Frontal cortex (tissue), 4 donors: ENCODE results near the gene DTHD1. TPM values are rescaled to one million over a fixed set of nuclear protein-coding genes. Genes with fewer than 3 reads are reported as not detected.

Experiments
- DNase-seq, 2 donors: peaks; one replicate each; pipeline ENCODE4 v3.0.0; 2012; ENCODE audit warnings: low spot score in 2 of 2
- FAIRE-seq: peaks from 2 replicates; lab custom pipeline; 2012; peaks lifted over from hg19 to GRCh38; lab: Jason Lieb, UNC
- total RNA-seq: library from RNA; depleted of rRNA; stranded (reverse); fragments of >200 nt; gene quantifications from one replicate; pipeline ENCODE4 v1.2.3, GENCODE V29; 2014
- donor health status: control.
- donor health status: control.
- donor health status: control.

The DTHD1 gene
- total RNA-seq, 1 donor from 2014 or later: under 0.01 TPM

DNA sequence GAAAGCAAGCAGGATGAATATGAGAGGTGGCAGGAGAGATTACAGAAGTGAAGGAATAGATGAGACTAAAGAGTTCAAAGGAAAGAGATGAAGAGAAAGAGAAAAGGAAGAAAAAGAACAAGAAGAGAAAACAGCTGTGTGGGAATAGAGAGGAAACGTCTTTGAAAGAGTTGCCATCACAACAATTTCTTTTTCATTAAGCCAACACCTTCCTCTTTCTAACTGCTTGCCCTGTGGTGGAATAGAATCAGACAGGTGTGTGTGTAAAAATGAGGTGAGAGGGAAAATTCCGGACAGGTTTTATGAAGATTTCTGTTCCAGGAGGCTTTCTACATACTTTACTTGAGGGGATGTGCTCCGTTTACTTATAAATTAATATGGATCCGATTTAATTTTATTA, 28.8 kb downstream of the DTHD1 start:
- DNase-seq (no peak), FAIRE-seq (no peak)

DNA sequence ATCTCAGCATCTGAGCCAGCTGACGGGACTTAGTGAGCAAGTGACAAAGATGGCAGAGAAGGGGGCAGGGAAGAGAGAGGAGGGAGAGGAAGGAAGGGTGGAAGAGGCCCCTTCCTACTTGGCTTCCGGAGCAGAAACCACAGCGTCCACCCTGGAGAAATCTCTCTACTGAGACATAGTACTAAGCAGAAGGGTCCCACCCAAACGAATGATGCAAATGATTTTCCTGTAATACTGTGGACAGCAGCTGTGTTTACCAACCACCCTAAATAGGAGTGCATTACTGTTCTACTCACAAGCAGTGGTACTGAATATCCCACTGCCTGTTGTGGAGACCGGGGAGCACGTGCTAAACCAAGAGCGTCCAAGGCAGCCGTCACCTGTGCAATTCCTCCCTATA, 29.4 kb downstream of the DTHD1 start:
- FAIRE-seq (no peak), DNase-seq (no peak)

DNA sequence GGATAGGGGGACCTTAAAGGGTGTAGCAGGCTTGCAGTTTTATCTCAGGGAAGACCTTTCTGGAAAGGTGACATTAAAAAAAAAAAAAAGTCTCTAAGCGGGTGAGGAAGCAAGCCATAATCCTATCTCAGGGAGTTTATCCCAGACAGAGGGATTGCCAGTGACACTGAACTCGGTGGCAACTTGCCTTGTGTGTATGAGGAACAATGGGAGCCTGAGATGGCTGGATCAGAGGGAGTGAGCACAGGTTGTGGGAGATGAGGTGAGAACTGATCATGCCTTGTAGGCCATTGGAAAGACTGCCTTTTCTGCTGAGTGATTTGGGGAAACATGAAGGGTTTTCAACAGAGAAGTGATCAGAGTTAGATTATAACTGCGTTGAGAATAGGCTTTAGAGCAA, 31.1 kb downstream of the DTHD1 start:
- FAIRE-seq (no peak), DNase-seq (no peak)

DNA sequence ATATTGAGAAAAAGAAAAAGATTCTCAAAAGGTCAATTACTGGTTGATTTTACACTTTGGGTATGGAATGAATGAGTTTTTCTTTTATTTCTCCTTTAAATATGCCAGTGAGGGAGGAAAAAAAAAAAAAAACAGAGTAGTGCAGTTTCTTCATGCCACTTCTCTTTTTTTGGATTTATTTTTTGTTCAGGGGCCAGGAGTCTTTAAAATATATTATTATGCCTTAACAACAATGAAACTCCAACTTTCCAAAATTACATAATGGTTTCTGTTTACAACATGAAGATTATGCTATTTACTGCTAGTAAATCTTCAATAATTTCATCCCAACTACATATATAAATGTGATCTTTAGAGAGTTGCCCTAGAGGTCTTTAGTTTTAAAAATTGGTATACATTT, 31.9 kb downstream of the DTHD1 start:
- DNase-seq (no peak), FAIRE-seq (no peak)

DNA sequence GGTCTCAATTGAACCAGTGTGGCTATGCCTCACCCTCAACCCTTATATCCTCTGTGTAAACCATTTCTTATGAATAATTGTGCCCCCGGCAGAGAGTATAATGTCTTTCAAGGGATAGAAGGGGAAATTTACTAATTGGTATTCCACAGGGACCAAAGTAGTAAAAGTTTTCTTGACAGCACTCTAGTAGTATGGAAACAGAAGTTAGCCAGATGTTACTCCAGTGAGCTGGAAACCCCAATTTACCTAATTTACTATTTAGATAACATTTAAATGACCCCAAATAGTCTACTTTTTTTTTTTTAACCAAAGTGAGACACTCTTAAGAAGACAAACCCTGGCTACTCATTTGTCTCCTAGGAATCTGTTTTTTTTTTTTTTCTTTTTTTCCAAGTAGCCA, 32.3 kb downstream of the DTHD1 start:
- DNase-seq (no peak), FAIRE-seq (no peak)

DNA sequence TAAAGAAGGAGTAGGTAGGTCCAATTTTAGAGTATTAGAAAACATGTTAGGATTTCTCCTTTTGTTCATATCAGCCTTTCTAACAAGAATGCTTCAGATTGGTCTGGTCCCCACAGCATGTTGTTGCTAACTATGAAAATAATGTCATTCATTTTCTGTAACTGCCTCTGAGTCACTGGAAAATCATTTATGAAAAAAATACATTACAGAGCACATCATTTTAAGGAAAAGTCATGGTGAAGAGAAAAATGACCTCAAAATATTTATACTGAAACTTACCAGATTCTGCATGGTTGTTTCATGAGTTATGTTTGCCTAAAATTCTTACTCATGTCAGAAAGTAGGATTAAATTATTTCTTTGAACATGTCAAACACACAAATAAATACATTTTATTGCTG, 35.2 kb downstream of the DTHD1 start:
- DNase-seq (no peak), FAIRE-seq (no peak)

DNA sequence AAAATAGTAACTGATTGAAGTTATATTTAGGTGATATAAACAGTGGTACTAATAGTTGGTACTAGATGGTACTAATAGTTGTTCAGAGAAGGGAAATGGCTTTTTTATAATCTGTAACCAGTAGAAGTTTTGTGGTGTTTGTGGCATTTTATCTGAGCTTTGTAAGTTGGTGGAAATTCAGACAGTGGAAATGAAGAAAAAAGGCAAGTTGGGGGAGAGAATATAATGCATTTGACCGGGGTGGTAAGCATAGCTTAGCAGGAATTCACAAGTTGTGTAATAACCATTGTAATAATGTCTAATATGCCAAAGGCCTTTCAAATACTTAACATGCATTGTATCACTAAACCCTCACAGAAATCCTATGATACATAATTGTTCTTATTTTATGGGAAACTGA, 36.3 kb downstream of the DTHD1 start:
- DNase-seq (no peak), FAIRE-seq (no peak)

DNA sequence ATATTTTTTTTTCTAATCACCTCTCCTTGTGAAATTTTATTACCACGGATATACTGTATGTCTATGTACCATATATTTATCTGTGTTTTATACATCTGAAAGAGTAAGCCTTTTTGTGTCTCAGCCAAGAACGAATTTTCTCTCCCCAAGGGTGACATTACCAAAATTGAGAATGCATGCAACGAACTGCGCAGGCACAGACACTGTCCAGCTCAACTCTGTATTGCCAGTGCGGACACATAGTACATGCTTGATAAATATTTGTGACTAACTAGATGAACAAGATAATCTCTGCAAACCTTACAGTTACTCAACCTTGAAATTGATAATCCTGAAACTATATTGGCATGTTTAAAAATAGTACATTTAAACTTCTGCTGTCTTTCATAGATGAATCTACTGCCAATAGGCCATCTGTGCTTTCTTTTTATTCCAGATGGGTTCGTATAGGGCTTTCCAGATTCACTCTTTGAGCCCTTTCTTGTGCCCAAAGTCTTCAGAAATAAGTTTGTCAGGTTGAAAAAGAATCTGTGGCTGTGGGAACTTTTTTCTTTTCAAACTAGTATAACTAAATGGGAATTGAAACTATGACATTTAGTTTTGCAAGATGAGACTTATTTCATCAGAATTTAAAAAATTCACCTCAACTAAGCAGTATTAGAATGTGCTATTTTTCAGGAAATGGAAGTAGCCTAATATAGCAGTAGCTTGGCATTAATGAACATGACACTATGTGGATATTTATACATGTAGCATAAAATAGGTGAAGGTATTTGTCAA, 38.9 kb downstream of the DTHD1 start:
- FAIRE-seq (no peak), DNase-seq (no peak)

DNA sequence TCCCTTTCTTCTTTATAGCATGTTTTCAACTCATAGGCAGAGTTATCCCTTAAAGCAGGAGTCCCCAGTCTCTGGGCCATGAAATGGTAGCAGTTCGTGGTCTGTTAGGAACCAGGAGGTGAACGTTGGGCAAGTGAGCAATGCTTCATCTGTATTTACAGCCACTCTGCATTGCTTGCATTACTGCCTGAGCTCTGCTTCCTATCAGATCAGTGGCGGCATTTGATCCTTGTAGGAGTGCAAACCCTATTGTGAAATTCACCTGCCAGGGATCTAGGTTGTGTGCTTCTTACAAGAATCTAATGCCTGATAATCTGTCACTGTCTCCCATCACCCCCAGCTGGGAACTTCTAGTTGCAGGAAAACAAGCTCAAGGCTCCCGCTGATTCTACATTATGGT, 39.8 kb downstream of the DTHD1 start:
- FAIRE-seq (no peak), DNase-seq (no peak)

DNA sequence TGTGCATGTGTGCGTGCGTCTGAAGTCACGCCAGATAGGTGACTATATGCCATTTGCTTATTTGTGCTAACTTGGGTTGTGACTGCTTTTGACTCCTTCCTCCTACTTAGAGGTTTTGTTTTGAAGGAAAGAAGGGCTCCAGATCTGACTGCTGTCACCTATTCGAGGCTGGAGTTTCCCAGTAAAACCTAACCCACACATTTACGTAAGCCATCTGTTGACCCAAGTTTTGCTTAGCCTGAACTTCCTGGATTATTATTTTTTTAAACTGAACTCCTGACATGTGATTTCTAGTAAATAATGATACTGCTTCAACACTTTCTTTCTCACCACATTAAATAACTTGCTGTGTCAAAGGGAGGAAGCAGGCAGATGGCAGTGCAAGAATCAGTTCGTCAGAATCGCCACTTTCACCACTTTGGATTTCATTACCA, 41.5 kb downstream of the DTHD1 start:
- no peak for FAIRE-seq

DNA sequence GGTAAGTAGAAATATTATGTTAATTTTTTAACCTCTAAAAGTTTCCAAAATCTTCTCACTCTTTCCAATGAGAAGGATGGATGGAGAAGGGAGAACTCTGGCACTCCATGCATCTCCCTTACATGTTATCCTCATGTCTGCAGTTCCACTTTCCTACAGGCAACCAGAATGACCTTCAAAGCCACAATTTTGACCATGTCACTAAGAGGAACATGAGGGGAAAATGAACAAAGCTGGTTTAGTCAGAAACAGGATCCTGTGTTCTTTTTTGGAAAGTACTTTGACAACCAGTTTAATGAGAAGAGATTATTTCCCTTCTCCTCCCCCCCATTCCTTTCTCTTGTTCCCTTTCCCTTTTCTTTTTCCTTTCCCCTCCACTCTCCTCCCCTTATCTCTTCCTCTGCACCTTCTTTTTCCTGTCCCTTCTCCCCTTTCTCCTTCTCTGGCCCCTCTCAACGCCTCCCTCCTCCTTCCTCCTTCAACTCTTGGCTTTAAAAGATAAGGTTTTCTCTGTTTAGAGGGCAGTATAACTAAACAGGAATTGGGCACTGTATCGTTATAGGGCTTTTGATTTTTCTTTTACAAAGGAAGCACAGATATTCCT, 42.5 kb downstream of the DTHD1 start:
- no peak for DNase-seq
- FAIRE-seq: no peak

More for the DNA sequence above, 41.5 kb downstream of the DTHD1 start:
- no peak for DNase-seq

DNA sequence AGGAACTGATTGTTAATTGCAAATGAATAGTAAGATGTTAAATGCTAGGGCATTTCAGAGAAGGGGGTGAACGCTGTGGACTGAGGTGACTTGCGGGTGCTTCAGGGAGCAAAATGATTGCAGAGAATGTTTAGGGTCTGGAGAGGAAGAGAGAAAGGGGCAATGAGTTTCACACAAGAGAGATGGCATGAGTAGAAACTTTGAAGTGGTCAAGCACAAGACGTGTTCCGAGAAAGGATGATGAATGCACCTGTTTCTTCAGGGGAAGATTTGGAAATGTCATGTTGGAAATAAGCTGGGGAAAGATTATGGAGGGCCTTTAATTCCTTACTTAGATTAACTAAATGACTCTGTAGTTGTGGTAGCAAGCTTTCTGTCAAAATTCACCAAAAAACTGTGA, 43.4 kb downstream of the DTHD1 start:
- DNase-seq (no peak), FAIRE-seq (no peak)

DNA sequence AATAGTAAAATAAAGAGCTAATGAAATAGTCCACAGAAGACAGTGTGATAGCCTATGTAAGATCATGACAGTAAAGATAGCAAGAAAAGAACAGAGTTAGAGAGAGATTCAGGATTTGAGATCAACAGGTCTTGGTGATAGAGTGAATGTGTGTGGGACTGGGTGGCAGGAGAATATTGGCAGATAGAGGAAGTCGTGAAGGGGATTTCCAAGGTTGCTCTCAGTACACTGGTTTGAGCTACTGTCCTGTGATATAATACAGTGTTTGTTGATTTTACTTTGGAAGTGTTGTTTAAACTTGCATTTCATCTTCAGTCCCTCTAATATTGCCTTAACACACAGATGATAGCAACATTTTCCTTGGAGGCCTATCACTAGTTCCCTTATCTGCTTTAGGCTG, 44.1 kb downstream of the DTHD1 start:
- DNase-seq (no peak), FAIRE-seq (no peak)

DNA sequence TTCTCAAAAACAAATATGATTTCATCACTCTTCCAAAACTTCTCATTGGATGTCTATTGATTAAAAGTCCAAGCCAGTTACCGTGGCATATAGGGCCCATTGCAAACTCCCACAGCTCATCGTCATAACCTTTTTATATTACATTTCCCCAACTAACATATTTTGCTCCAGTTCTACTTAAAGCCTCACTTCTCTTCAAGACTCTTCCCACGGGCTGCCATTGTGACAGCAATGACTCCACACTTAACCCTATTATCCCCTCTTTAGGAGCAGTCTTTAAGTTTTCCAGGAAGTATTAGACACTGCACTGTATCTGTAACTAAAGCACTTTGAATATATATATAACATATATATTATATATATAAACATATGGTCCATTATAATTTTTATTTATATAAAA, 44.5 kb downstream of the DTHD1 start:
- DNase-seq: no peak

DNA sequence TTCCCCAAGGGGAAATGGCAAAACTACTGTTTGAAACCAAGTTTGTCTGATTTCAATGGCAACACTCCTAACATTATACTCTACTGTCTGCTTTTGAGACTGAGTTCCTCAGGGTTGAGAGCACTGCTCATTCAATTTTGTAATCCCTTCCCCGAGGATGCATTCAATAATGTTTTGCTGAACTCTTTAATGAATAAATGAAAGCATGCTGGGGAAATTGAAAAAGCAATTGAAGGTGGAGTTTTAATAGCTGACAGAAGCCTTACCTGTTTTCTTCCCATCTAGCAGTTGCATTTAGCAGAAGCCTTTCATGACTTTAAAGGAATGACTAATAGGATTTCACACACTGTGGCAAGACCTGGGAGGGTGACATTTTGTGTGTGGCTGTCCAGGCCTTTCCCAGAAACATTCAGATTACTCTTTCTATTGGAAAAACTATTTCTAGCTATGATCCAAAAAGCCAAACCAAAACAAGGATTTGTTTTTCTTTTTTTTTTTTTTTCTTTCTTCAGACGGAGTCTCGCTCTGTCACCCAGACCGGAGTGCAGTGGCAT, 45.1 kb downstream of the DTHD1 start:
- DNase-seq: no peak
- no peak for FAIRE-seq

More for the DNA sequence above, 44.5 kb downstream of the DTHD1 start:
- no peak for FAIRE-seq

DNA sequence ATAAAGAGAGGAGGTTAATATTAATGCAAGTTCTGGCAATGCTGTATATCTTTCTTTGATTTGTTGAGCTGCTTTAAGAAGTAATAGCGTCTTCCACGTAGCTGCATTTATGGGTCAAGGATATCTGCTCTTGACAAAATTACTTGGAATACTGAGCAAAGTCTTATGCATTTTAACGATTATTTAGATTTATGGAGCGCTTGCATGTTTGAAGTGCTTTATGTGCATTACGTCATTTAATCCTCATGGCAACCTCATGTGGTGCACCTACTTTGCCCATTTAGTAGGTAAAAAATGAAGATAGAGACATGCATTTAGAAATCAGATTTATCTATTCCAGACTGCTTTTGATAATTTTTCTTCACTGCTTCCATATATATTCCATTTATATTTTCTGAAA, 46.0 kb downstream of the DTHD1 start:
- DNase-seq: no peak
- no peak for FAIRE-seq

DNA sequence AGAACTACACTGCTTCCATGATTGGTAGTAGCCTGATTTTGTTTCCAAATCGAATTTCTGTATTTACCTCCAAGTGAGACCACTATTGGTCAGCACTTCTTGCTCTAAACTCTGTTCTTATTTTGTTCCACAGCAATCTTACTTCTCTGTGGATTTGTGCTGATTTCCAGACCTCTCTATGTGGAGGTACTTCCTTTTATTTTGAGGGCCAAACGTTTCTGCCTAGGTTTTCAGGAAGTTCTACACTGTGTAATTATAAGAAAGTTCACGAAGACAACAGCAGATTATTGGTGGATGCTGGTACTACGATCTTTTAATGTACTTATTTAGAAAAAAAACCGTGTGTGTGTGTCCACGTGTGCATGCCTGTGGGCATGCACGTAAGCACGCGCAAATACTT, 46.7 kb downstream of the DTHD1 start:
- FAIRE-seq: no peak
- no peak for DNase-seq

DNA sequence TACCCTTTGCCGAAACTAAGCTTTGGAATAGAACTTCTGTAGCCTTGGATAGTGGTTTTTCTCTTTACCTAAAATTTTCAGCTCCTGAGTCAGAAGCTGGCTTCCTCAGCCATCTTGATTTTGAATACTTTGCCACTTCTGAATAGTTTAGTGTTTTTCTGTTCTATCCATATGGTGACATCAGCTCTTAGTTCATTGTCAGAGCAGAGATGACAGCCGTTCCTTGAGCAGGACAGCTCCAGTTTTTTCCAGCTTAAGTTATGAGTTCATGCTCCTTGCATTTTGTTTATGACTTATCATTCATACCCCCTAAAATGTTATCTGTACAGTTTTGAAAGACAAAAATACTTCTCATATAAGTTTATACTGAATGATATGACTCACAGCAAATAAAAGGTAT, 47.8 kb downstream of the DTHD1 start:
- FAIRE-seq: no peak
- DNase-seq: no peak

DNA sequence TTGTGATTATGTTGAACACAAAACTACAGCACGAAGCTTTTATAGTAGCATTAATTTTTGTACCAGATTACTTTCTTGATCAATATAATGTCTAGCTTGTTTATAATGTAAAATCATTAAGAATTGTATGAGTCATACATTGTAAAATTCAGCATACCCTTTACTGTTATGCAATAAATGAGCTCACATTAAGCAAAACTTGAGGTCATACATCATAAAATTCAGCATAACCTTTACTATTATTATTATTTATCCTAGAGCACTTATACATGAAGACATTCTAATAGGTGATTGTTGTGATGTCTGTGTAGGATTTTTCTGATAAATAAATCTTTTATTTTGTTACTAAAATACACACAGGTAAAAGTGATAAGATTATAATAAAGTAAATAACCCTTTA, 49.4 kb downstream of the DTHD1 start:
- no peak for DNase-seq
- peak; percentile 8 for FAIRE-seq

DNA sequence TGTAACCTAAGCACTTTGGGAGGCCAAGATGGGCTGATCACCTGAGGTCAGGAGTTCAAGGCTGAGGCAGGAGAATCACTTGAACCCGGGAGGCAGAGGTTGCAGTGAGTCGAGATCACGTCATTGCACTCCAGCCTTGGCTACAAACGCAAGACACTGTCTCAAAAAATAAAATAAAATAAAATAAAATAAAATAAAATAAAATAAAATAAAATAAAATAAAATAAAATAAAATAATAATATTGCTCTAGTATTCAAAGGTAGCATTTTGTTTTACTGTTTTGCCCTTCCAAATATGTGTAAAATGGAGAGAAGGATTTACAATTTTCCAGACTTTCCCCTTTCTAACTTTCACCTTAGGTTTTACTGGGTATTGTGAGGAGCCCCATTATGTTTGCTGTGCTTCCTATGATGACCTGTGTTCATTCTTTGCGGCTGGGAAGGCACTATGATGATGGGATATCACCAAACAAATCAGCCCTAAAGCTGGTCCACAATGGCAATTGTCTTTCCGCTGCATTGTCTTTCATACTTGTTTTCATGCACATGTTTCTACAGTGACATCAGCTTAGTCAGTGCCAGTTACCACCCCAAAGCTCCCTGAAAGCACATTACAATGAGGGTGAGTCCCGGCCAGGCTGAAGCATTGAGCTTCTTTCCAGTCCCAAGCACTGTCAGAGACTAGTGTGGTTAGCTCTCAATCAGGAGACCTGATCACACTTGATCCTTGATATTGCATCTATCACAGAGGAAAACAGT, 50.8 kb downstream of the DTHD1 start:
- no peak for DNase-seq
- peak; percentile 68 for FAIRE-seq

DNA sequence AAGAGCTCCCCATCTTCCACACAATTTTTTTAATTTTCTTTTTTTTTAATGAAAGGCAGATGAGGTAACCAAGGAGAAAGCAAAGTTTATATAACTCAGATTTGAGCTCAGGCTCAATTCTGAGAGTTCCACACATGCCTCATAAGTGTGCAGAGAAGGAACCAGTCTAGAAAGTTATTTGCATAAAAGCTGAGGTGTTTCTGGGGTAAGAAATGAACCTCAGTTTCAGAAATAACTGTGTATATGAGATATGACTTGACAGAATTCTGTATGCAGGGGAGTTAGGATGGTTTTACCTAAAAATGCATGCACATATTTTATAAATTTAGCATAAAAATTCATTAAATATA, 51.3 kb downstream of the DTHD1 start:
- FAIRE-seq (no peak), DNase-seq (no peak)
